Measurements from ENCODE around the gene NHS. TPM values are rescaled to one million over a fixed set of nuclear protein-coding genes. Genes with fewer than 3 reads are reported as not detected.
A peak's percentile ranks its signal among the peaks of the same experiment; 100 is the strongest.

NHS gene
- total RNA-seq, 1 donor from 2014 or later: 117 TPM

- no peak overlapping the region for H3K27ac Mint-ChIP-seq
- H3K4me3 Mint-ChIP-seq (ENCODE audit: low read depth): no peak overlapping the region
- no peak for TF ChIP-seq CTCF (IDR thresholded peaks at IDR 0.05; ENCODE audit: unreplicated experiment)
- no peak for DNase-seq (ENCODE audit: low spot score, unreplicated experiment)
- no peaks in the 10 kb centered on the region for H3K36me3 Mint-ChIP-seq (ENCODE audit: insufficient read depth)
- H3K27me3 Mint-ChIP-seq: no peaks in the 10 kb centered on the region
- H3K4me1 Mint-ChIP-seq (ENCODE audit: low read depth): peaks cover 41% of the 10 kb centered on the region
- peaks cover 3% of the 10 kb centered on the region for H3K9me3 Mint-ChIP-seq (ENCODE audit: low read depth)
These were observed 167.1 kb downstream of the NHS start for GRCh38 chrX:17542123-17542522.

- H3K36me3 Mint-ChIP-seq (ENCODE audit: insufficient read depth): no peaks in the 10 kb centered on the region
- no peak for DNase-seq (ENCODE audit: low spot score, unreplicated experiment)
- H3K27ac Mint-ChIP-seq: peak overlapping the region; percentile 80
- no peaks in the 10 kb centered on the region for H3K27me3 Mint-ChIP-seq
- peaks cover 46% of the 10 kb centered on the region for H3K4me1 Mint-ChIP-seq (ENCODE audit: low read depth)
- no peak overlapping the region for H3K4me3 Mint-ChIP-seq (ENCODE audit: low read depth)
- TF ChIP-seq CTCF (IDR thresholded peaks at IDR 0.05; ENCODE audit: unreplicated experiment): no peak
- H3K9me3 Mint-ChIP-seq (ENCODE audit: low read depth): peaks cover 3% of the 10 kb centered on the region
These were observed 169.8 kb downstream of the NHS start for GRCh38 chrX:17544821-17545220.

DNA sequence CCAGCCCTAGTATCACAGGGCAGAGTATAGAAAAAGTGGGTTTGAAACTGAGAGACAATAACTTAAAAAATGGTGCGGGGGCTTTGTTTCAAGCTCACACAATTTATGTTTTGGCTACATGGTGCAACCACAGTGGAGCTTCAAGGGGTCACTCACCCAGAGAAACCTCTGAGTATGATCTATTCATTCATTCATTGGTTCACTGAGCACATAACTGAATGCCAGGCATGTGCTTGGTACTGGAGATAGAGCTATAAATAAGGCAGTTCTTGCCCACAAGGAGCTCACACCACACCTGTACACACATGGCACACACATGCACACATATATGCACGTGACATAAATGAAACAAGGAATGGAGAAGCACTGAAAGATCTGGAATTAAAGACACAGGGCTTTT lies 171.4 kb downstream of the NHS start:
- no peak for TF ChIP-seq CTCF (IDR thresholded peaks at IDR 0.05; ENCODE audit: unreplicated experiment)
- Mint-ChIP-seq H3K4me3 (ENCODE audit: low read depth) (no peak overlapping the region), H3K4me1 (ENCODE audit: low read depth) (peaks cover 39% of the 10 kb centered on the region), H3K27me3 (no peaks in the 10 kb centered on the region), H3K36me3 (ENCODE audit: insufficient read depth) (no peaks in the 10 kb centered on the region), H3K9me3 (ENCODE audit: low read depth) (no peaks in the 10 kb centered on the region), H3K27ac (no peak overlapping the region)
- no peak for DNase-seq (ENCODE audit: low spot score, unreplicated experiment)

DNA sequence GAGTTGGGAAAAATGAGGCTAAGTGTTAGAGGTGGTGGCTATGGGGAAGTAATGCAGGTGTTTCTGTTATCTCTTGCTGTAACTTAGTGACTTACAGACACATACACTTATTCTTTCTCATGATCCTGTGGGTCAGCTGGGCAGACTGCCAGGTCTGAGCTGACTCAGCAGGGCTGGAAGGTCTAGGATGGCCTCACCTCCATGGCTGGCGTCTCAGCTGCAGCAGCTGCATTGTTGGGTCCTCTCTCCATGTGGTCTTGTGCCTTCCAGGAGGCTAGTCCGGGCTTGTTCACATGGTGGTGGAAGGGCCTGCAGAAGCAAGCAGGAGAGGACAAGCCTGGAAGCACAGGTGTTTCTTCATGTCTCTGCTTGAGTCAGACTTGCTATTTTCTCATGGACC lies 172.7 kb downstream of the NHS start:
- H3K27me3 Mint-ChIP-seq: no peaks in the 10 kb centered on the region
- TF ChIP-seq CTCF (IDR thresholded peaks at IDR 0.05; ENCODE audit: unreplicated experiment): no peak
- peaks cover 34% of the 10 kb centered on the region for H3K4me1 Mint-ChIP-seq (ENCODE audit: low read depth)
- H3K4me3 Mint-ChIP-seq (ENCODE audit: low read depth): no peak overlapping the region
- H3K9me3 Mint-ChIP-seq (ENCODE audit: low read depth): no peaks in the 10 kb centered on the region
- DNase-seq (ENCODE audit: low spot score, unreplicated experiment): no peak
- peak overlapping the region; percentile 42 for H3K27ac Mint-ChIP-seq
- no peaks in the 10 kb centered on the region for H3K36me3 Mint-ChIP-seq (ENCODE audit: insufficient read depth)

DNA sequence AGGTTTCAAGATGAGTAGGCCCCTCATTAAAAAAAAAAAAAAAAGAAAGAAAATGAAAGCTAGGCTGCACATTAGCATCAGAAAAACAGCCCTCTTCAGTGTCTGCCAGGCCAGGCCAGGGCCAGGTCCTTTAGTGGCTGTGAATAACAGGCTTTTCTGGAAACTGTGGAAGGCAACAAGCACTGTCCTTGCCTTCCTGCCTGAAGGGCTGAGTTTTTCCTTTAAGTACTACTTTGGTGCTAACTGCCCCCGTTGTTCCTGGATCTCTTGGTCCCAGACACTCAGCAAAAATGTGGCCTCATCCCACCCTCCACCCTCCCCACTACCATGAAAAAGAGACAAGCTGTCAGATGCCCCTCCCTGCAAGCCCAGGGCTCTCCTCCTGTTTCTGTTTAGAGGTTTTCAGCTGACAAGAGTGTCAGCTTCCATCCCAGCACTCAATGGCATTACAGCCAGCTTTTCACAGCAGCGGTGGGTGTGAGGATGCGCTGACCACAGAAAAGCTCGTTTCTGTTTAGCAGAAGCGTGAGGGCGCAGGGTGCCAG lies 174.2 kb downstream of the NHS start:
- H3K4me3 Mint-ChIP-seq (ENCODE audit: low read depth): no peak overlapping the region

More for the DNA sequence above, 174.2 kb downstream of the NHS start:
- no peak for TF ChIP-seq CTCF (IDR thresholded peaks at IDR 0.05; ENCODE audit: unreplicated experiment)
- DNase-seq (ENCODE audit: low spot score, unreplicated experiment): no peak
- Mint-ChIP-seq H3K27me3 (no peaks in the 10 kb centered on the region), H3K9me3 (ENCODE audit: low read depth) (no peaks in the 10 kb centered on the region), H3K36me3 (ENCODE audit: insufficient read depth) (no peaks in the 10 kb centered on the region), H3K4me1 (ENCODE audit: low read depth) (peaks cover 36% of the 10 kb centered on the region), H3K27ac (no peak overlapping the region)
